PC-9 (cell line): Measurements from ENCODE around the gene KCNJ6.

Source experiments
- EZH2 ChIP-seq: fragments of 200-600 bp; sonication (generic); IDR thresholded peaks from 2 replicates; pipeline ENCODE4 v1.8.0; 2017; ENCODE audit warnings: antibody characterized with exemption, low read depth
- TF ChIP-seq, protein P1 (sequence below): fragments of 200-600 bp; sonication (generic); conservative IDR thresholded peaks from 2 replicates; pipeline ENCODE4 v1.6.1; 2017; ENCODE audit warnings: mixed run types, antibody characterized with exemption, mild to moderate bottlenecking, moderate library complexity

DNA sequence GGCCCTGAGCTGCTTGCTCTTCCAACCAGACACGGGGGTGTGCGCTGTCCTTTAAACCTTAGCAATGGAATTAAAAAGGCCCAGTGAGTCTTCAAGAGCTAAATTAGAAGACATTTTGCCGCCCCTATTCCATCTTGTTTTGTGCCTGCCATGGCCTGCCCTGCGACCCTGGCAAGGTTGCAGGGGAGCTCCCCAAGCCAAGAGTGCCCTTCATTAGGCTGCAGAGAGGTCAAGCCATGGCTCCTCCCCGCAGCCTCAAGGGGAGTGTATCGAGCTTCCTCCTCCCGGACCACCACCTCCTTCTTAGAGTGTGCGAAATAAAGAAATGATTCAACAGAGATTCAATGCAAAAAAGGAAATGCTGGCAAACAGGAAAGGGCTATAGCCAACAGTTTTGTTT, 293.5 kb downstream of the KCNJ6 start:
- TF ChIP-seq EZH2: no peak
- TF ChIP-seq, protein P1, sequence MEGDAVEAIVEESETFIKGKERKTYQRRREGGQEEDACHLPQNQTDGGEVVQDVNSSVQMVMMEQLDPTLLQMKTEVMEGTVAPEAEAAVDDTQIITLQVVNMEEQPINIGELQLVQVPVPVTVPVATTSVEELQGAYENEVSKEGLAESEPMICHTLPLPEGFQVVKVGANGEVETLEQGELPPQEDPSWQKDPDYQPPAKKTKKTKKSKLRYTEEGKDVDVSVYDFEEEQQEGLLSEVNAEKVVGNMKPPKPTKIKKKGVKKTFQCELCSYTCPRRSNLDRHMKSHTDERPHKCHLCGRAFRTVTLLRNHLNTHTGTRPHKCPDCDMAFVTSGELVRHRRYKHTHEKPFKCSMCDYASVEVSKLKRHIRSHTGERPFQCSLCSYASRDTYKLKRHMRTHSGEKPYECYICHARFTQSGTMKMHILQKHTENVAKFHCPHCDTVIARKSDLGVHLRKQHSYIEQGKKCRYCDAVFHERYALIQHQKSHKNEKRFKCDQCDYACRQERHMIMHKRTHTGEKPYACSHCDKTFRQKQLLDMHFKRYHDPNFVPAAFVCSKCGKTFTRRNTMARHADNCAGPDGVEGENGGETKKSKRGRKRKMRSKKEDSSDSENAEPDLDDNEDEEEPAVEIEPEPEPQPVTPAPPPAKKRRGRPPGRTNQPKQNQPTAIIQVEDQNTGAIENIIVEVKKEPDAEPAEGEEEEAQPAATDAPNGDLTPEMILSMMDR: no peak
